K562 treated with DMSO at 1 percent for 12 hours (cell line): ENCODE data around the gene SGO2. TPM values are rescaled to one million over a fixed set of nuclear protein-coding genes. Genes with fewer than 3 reads are reported as not detected.

Experiments used
- total RNA-seq: library from RNA; unstranded; fragments of 300-600 nt; gene quantifications from 2 replicates; pipeline ENCODE4 v1.2.3, GENCODE V29; 2022; ENCODE audit not compliant: insufficient read depth

SGO2 gene
- 5.4 and 14.8 TPM in 2 replicates for total RNA-seq

GRCh38 chr2:200525882-200526651 lies at the start of gene SGO2:
Gene SGO2, plus strand, starts transcription at chr2:200526207. Its CDS starts 6,769 bp downstream, at chr2:200532976.

GRCh38 chr2:200509612-200510433 lies 16.2 kb upstream of the SGO2 start, which contains the start of gene KCTD18:
Gene KCTD18, minus strand, starts transcription at chr2:200510068. Its CDS starts 3,052 bp downstream, at chr2:200507016.

GRCh38 chr2:200585730-200586643 lies 60.0 kb downstream of the SGO2 start, which contains the start of gene AOX1:
Gene AOX1, plus strand, starts transcription at chr2:200586014. Its CDS starts 95 bp downstream, at chr2:200586109.

Other genes starting within 250 kb of the SGO2 start
- 10.9 and 27.0 TPM in 2 replicates for gene SPATS2L, start 219.5 kb upstream of the SGO2 start, total RNA-seq
- 3.4 and 5.3 TPM in 2 replicates for gene KCTD18, start 16.1 kb upstream of the SGO2 start, total RNA-seq
- gene AOX1, start 59.8 kb downstream of the SGO2 start, total RNA-seq, result 0.70 TPM in 1 of 2 replicates, not detected in the other